Right lobe of liver (tissue), 4 donors: ENCODE measurements around the gene PPP1R14B.

ENCODE experiments used
- POLR2A ChIP-seq: fragments of 450-650 bp; IDR thresholded peaks from one replicate; pipeline ENCODE4 v1.6.1; 2017; ENCODE audit warnings: antibody characterized with exemption, mild to moderate bottlenecking
- TF ChIP-seq, protein P1 (sequence below), 4 donors: fragments of 200-600 bp in 3 of 4; fragments of 450-650 bp in 1 of 4; IDR thresholded peaks; one replicate each; pipeline versions ENCODE4 v1.5.1 to v1.8.0; 2016 to 2022; ENCODE audit warnings: antibody characterized with exemption in 4 of 4, mild to moderate bottlenecking in 2 of 4
- donor health status: DM: no; HTN: no; CAD: no.
- donor health status: DM: no; HTN: no; CAD: no.
- donor health status: DM: no; HTN: yes; CAD: no.

DNA sequence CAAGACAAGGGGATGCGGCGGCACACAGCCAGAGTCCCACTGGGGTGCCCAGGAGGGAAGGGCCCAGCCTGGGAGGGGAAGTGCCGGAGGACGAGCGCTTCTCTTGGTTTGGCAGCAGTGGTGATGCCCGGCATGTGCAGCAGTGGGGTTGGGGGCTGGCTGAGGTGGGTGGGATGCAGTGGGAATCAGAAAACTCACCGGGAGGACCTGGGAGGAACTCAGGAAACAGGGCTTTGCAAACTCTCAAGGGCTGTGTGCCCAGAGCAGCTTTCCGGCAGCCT is 37.2 kb downstream of the PPP1R14B start:
- TF ChIP-seq, protein P1, sequence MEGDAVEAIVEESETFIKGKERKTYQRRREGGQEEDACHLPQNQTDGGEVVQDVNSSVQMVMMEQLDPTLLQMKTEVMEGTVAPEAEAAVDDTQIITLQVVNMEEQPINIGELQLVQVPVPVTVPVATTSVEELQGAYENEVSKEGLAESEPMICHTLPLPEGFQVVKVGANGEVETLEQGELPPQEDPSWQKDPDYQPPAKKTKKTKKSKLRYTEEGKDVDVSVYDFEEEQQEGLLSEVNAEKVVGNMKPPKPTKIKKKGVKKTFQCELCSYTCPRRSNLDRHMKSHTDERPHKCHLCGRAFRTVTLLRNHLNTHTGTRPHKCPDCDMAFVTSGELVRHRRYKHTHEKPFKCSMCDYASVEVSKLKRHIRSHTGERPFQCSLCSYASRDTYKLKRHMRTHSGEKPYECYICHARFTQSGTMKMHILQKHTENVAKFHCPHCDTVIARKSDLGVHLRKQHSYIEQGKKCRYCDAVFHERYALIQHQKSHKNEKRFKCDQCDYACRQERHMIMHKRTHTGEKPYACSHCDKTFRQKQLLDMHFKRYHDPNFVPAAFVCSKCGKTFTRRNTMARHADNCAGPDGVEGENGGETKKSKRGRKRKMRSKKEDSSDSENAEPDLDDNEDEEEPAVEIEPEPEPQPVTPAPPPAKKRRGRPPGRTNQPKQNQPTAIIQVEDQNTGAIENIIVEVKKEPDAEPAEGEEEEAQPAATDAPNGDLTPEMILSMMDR (IDR thresholded peaks at IDR 0.05) = no peak
- TF ChIP-seq POLR2A = no peak
